B cell (primary cell): ENCODE results near the gene CCDC50.

ENCODE experiments used
- CTCF ChIP-seq: fragments of 200-600 bp; IDR thresholded peaks from one replicate; pipeline ENCODE4 v1.8.0; 2022; ENCODE audit warnings: antibody characterized with exemption, mild to moderate bottlenecking
- EZH2 ChIP-seq: IDR thresholded peaks from 2 replicates; pipeline ENCODE4 v1.6.1; 2012; ENCODE audit warnings: borderline replicate concordance, low read depth, mild to moderate bottlenecking, moderate library complexity, low read length; ENCODE audit not compliant: insufficient read depth, poor library complexity, severe bottlenecking

- TF ChIP-seq CTCF (no peak), EZH2 (no peak)
Observed at GRCh38 chr3:191398607-191399006, 69.4 kb downstream of the CCDC50 start.
